Endothelial cell of umbilical vein (primary cell): ENCODE results near the gene CTNND1.

ENCODE experiments used
- CTCF ChIP-seq, 2 donors: IDR thresholded peaks; 1 replicate in 1 of 2; 2 replicates in 1 of 2; pipeline ENCODE4 v1.5.1; 2011; ENCODE audit warnings: low read length in 2 of 2, mild to moderate bottlenecking in 2 of 2, moderate library complexity in 2 of 2, control low read depth in 1 of 2, inconsistent platforms in 1 of 2, low read depth in 1 of 2; ENCODE audit not compliant: insufficient read depth in 1 of 2; ENCODE audit errors: extremely low read depth in 1 of 2
- MAX ChIP-seq: IDR thresholded peaks from 2 replicates; pipeline ENCODE4 v1.6.1; 2011; ENCODE audit not compliant: insufficient read depth, insufficient read length
- MYC ChIP-seq: IDR thresholded peaks from one replicate; pipeline ENCODE4 v1.6.1; 2011; ENCODE audit warnings: mild to moderate bottlenecking, low read depth, low read length
- POLR2A ChIP-seq: IDR thresholded peaks from 2 replicates; pipeline ENCODE4 v1.6.1; 2012; ENCODE audit warnings: low read depth, mild to moderate bottlenecking, control low read depth, low read length
- POLR2AphosphoS5 ChIP-seq: IDR thresholded peaks from 2 replicates; pipeline ENCODE4 v1.6.1; 2012; ENCODE audit warnings: low read depth, mild to moderate bottlenecking, control low read depth, low read length, moderate library complexity; ENCODE audit not compliant: insufficient read depth

DNA sequence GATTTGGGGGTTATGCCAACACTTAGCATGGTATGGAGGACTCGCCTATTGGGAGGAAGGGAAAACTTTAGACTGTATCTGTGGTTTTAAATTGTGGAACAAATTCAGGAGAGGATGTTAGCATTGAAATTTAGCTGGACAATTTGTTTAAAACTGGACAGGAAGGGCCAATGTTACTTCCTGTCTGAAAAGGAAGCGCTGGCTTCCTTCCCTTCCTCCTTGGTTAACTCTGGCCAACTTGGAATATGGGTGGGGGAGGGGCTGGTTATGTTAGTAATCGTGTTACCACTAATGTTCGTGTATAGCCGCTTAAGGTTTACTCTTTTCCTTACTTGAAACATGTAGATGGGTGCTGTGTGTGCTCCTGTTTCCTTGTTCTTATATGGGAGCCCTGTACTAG, 13.9 kb downstream of the CTNND1 start:
- TF ChIP-seq CTCF (IDR thresholded peaks at IDR 0.05; ENCODE audit: extremely low read depth in 1 of 2, insufficient read depth in 1 of 2, low read depth in 1 of 2, low read length in 2 of 2), result no peak
- TF ChIP-seq MYC, result no peak
- TF ChIP-seq POLR2AphosphoS5, result peak; percentile 77
- no peak for TF ChIP-seq POLR2A
- TF ChIP-seq MAX, result no peak
